Measurements from ENCODE around the gene PHLPP1.

DNA sequence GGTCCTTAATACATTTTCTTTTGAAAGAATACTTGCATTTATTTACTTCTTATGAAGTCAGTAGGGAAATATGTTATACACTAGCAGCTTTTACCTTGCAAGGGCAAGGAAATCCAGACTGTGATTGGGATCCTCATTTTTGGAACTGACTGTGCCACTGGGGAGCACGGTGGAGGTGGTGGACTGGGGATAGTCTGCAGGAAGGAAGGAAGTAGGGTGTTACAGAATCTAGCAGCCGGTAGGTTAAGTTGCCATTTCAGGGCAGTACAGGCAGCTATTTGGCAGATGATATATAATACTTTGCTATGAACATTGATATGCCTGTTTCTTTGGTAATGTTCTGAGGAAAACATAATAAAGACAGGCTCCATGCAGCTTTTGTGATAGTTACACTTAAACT is 238.3 kb downstream of the PHLPP1 start:
- TF ChIP-seq, protein P1, sequence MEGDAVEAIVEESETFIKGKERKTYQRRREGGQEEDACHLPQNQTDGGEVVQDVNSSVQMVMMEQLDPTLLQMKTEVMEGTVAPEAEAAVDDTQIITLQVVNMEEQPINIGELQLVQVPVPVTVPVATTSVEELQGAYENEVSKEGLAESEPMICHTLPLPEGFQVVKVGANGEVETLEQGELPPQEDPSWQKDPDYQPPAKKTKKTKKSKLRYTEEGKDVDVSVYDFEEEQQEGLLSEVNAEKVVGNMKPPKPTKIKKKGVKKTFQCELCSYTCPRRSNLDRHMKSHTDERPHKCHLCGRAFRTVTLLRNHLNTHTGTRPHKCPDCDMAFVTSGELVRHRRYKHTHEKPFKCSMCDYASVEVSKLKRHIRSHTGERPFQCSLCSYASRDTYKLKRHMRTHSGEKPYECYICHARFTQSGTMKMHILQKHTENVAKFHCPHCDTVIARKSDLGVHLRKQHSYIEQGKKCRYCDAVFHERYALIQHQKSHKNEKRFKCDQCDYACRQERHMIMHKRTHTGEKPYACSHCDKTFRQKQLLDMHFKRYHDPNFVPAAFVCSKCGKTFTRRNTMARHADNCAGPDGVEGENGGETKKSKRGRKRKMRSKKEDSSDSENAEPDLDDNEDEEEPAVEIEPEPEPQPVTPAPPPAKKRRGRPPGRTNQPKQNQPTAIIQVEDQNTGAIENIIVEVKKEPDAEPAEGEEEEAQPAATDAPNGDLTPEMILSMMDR (IDR thresholded peaks at IDR 0.05): no peak
- TF ChIP-seq POLR2A (IDR thresholded peaks at IDR 0.05) (no peak), POLR2AphosphoS5 (IDR thresholded peaks at IDR 0.05) (no peak)

Measured in upper lobe of left lung (tissue), 4 donors.